ENCODE measurements around the gene AXIN2.

GRCh38 chr17:65503557-65503956, 57.9 kb downstream of the AXIN2 start:
- TF ChIP-seq POLR2A (IDR thresholded peaks at IDR 0.05; ENCODE audit: low read depth) = no peak
- TF ChIP-seq CTCF (IDR thresholded peaks at IDR 0.05) = no peak
- no peak for TF ChIP-seq EP300 (IDR thresholded peaks at IDR 0.05)

Measured in esophagus muscularis mucosa (tissue), 4 donors.